Adrenal gland (tissue), 5 donors: ENCODE results near the gene GRAP.

ENCODE experiments used
- CTCF ChIP-seq, 6 experiments: fragments of 450-650 bp in 4 of 6; fragments of 200-600 bp in 2 of 6; sonication (generic) in 1 of 6; IDR thresholded peaks; 1 replicate in 5 of 6; 2 replicates in 1 of 6; pipeline versions ENCODE4 v1.5.1 to v1.8.0; 2016 to 2021; ENCODE audit warnings: antibody characterized with exemption in 6 of 6, mild to moderate bottlenecking in 2 of 6, moderate library complexity in 1 of 6
- POLR2A ChIP-seq, 2 donors: fragments of 450-650 bp; IDR thresholded peaks; one replicate each; pipeline ENCODE4 v1.6.1; 2017; ENCODE audit warnings: antibody characterized with exemption in 2 of 2, mild to moderate bottlenecking in 2 of 2, moderate library complexity in 1 of 2
- donor health status: DM: no; HTN: no; CAD: no.

DNA sequence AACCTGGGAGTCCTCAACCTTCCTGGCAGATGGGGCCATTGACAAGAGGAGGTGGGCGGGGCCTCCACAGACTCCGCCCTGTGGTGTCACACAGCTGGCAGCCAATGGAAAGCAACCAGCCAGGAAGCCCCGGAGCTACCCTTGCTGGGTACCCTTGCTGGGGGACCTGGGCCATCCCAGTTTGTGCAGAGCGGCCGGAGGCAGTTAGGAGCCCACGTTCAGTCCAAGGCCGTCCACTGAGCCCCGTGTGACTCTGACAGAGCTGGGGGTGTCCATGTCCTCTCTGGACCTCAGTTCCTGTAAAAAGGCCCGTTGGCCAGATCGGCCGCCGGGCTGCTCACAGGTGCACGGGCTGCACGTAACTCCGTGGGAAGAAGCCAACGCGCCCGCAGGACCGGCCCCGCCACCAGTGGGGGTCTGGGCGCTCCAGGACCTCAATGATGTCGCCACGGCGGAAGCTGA, 25.1 kb downstream of the GRAP start:
- TF ChIP-seq CTCF (IDR thresholded peaks at IDR 0.05) = no peak
- TF ChIP-seq POLR2A (IDR thresholded peaks at IDR 0.05) = no peak
